Adrenal gland (tissue), 5 donors: ENCODE results near the gene CFAP410.

Experiments
- CTCF ChIP-seq, 6 experiments: fragments of 450-650 bp in 4 of 6; fragments of 200-600 bp in 2 of 6; sonication (generic) in 1 of 6; IDR thresholded peaks; 1 replicate in 5 of 6; 2 replicates in 1 of 6; pipeline versions ENCODE4 v1.5.1 to v1.8.0; 2016 to 2021; ENCODE audit warnings: antibody characterized with exemption in 6 of 6, mild to moderate bottlenecking in 2 of 6, moderate library complexity in 1 of 6
- POLR2A ChIP-seq, 2 donors: fragments of 450-650 bp; IDR thresholded peaks; one replicate each; pipeline ENCODE4 v1.6.1; 2017; ENCODE audit warnings: antibody characterized with exemption in 2 of 2, mild to moderate bottlenecking in 2 of 2, moderate library complexity in 1 of 2
- donor health status: DM: no; HTN: no; CAD: no.

DNA sequence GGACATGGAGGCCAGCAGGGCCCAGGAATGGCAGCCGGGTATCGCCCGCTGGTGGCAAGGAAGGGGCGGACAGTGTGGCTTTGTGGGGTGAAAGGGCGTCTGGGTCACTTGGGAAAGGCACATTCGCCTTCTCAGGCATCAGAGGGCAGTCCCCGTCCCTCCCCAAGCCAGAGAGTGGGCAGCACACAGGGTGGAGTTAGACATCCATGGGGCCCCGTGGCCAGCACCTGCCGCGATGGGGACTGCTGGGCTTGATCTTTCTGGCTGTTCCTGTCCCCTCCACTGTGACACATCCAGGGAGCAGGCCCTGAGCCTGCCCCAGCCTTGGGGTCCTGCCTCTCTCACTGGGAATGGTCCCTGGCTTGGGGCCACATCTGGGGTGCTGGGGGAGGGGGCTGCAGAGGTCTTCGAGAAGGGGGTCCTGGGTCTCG, 10.2 kb upstream of the CFAP410 start:
- no peak for TF ChIP-seq CTCF (IDR thresholded peaks at IDR 0.05)
- no peak for TF ChIP-seq POLR2A (IDR thresholded peaks at IDR 0.05)
